Ascending aorta (tissue), 2 donors: ENCODE measurements around the gene MC2R. TPM values are rescaled to one million over a fixed set of nuclear protein-coding genes. Genes with fewer than 3 reads are reported as not detected.

Experiments used
- DNase-seq, 2 donors: peaks; one replicate each; pipeline ENCODE4 v3.0.0-alpha.2; 2019; ENCODE audit warnings: low spot score in 2 of 2
- H3K27ac ChIP-seq, 2 donors: fragments of 200-600 bp; sonication (generic); one replicate each; pipeline ENCODE4 v1.5.1; 2016 to 2017; ENCODE audit warnings: mild to moderate bottlenecking in 1 of 2
- H3K27me3 ChIP-seq: fragments of 200-600 bp; sonication (generic); one replicate; pipeline ENCODE4 v1.5.1; 2017
- H3K36me3 ChIP-seq, 2 donors: fragments of 200-600 bp; sonication (generic); one replicate each; pipeline ENCODE4 v1.5.1; 2016
- H3K4me1 ChIP-seq, 2 donors: fragments of 200-600 bp; sonication (generic); one replicate each; pipeline ENCODE4 v1.5.1; 2016 to 2017; ENCODE audit warnings: mild to moderate bottlenecking in 1 of 2
- H3K4me3 ChIP-seq, 2 donors: fragments of 200-600 bp; sonication (generic); one replicate each; pipeline ENCODE4 v1.5.1; 2016 to 2017; ENCODE audit warnings: mild to moderate bottlenecking in 1 of 2
- H3K9me3 ChIP-seq, 2 donors: fragments of 200-600 bp; sonication (generic); one replicate each; pipeline ENCODE4 v1.5.1; 2016
- CTCF ChIP-seq, 3 experiments: fragments of 200-600 bp in 2 of 3; fragments of 450-650 bp in 1 of 3; sonication (generic) in 2 of 3; IDR thresholded peaks; one replicate each; pipeline ENCODE4 v1.5.1; 2016 to 2019; ENCODE audit warnings: antibody characterized with exemption in 3 of 3, mild to moderate bottlenecking in 1 of 3, moderate library complexity in 1 of 3
- intact Hi-C: fragments of 100-400 bp; cut with DNase I; formaldehyde crosslinking; loops from one replicate; pipeline ENCODE4 v1.15.1; 2023
- total RNA-seq: library from RNA; depleted of rRNA; stranded (reverse); fragments of >200 nt; gene quantifications from one replicate; pipeline ENCODE4 v1.1.0, GENCODE V29; 2016

The MC2R gene
- total RNA-seq, 1 donor from 2014 or later, result not detected

- TF ChIP-seq CTCF (IDR thresholded peaks at IDR 0.05), result no peak
- no peak for DNase-seq
- H3K36me3 ChIP-seq, result no peaks in the 10 kb centered on the region
- no peaks in the 10 kb centered on the region for H3K27me3 ChIP-seq
- H3K9me3 ChIP-seq, result no peaks in the 10 kb centered on the region
- no peaks in the 10 kb centered on the region for H3K4me1 ChIP-seq
- H3K4me3 ChIP-seq, result no peak overlapping the region
- no peak overlapping the region for H3K27ac ChIP-seq
- intact Hi-C loops, result no loop called here
These were observed 20.8 kb downstream of the MC2R start for GRCh38 chr18:13894531-13894930.

- intact Hi-C loops, result no loop called here
- no peaks in the 10 kb centered on the region for H3K36me3 ChIP-seq
These were observed 21.9 kb downstream of the MC2R start for GRCh38 chr18:13893418-13893760.

GRCh38 chr18:13892098-13892497 lies 23.2 kb downstream of the MC2R start:
- intact Hi-C loops, result no loop called here
- H3K27me3 ChIP-seq, result no peaks in the 10 kb centered on the region
- no peak for DNase-seq
- H3K27ac ChIP-seq, result no peak overlapping the region
- TF ChIP-seq CTCF (IDR thresholded peaks at IDR 0.05), result no peak
- no peak overlapping the region for H3K4me3 ChIP-seq
- no peaks in the 10 kb centered on the region for H3K36me3 ChIP-seq
- H3K9me3 ChIP-seq, result no peaks in the 10 kb centered on the region
- no peaks in the 10 kb centered on the region for H3K4me1 ChIP-seq

More at GRCh38 chr18:13893418-13893760, 21.9 kb downstream of the MC2R start:
- H3K27ac ChIP-seq, result no peak overlapping the region
- TF ChIP-seq CTCF (IDR thresholded peaks at IDR 0.05), result no peak
- H3K9me3 ChIP-seq, result no peaks in the 10 kb centered on the region
- H3K4me3 ChIP-seq, result no peak overlapping the region
- H3K27me3 ChIP-seq, result no peaks in the 10 kb centered on the region
- no peak for DNase-seq
- no peaks in the 10 kb centered on the region for H3K4me1 ChIP-seq

- DNase-seq, result no peak
- no peak for TF ChIP-seq CTCF (IDR thresholded peaks at IDR 0.05)
- Histone ChIP-seq H3K9me3 (no peaks in the 10 kb centered on the region), H3K36me3 (no peaks in the 10 kb centered on the region), H3K27ac (no peak overlapping the region), H3K27me3 (no peaks in the 10 kb centered on the region), H3K4me3 (no peak overlapping the region), H3K4me1 (no peaks in the 10 kb centered on the region)
- intact Hi-C loops, result no loop called here
These were observed 24.5 kb downstream of the MC2R start for GRCh38 chr18:13890761-13891361.

GRCh38 chr18:13889671-13890070 lies 25.7 kb downstream of the MC2R start:
- intact Hi-C loops, result no loop called here
- no peaks in the 10 kb centered on the region for H3K4me1 ChIP-seq
- no peaks in the 10 kb centered on the region for H3K27me3 ChIP-seq
- no peak overlapping the region for H3K4me3 ChIP-seq
- H3K9me3 ChIP-seq, result no peaks in the 10 kb centered on the region
- no peak overlapping the region for H3K27ac ChIP-seq
- no peaks in the 10 kb centered on the region for H3K36me3 ChIP-seq
- no peak for DNase-seq
- no peak for TF ChIP-seq CTCF (IDR thresholded peaks at IDR 0.05)

- intact Hi-C loops, result no loop called here
- Histone ChIP-seq H3K4me1 (no peaks in the 10 kb centered on the region), H3K27me3 (no peaks in the 10 kb centered on the region), H3K27ac (no peak overlapping the region), H3K4me3 (no peak overlapping the region), H3K36me3 (no peaks in the 10 kb centered on the region), H3K9me3 (no peaks in the 10 kb centered on the region)
- no peak for DNase-seq
- no peak for TF ChIP-seq CTCF (IDR thresholded peaks at IDR 0.05)
These were observed 27.1 kb downstream of the MC2R start for GRCh38 chr18:13888191-13888716.
